H1 (cell line): ENCODE results near the gene MEIS2. TPM values are rescaled to one million over a fixed set of nuclear protein-coding genes. Genes with fewer than 3 reads are reported as not detected.

Experiments
- CTCF ChIA-PET: fragments of 300-600 bp; sonication (Branson Sonifier 250); formaldehyde crosslinking; loops from one replicate; lab custom pipeline; 2021; ENCODE audit not compliant: partially characterized antibody; lab: Charles Lee
- POLR2A ChIA-PET: fragments of 300-600 bp; sonication (Branson Sonifier 250); formaldehyde crosslinking; loops from one replicate; lab custom pipeline; 2021; ENCODE audit warnings: inconsistent platforms; ENCODE audit not compliant: partially characterized antibody; lab: Charles Lee
- DNase-seq, 2 experiments: peaks; one replicate each; pipeline versions ENCODE4 v3.0.0 to v3.0.0-alpha.2; 2010 to 2022; ENCODE audit warnings: low spot score in 2 of 2, low read depth in 1 of 2, mixed read lengths in 1 of 2
- FAIRE-seq: peaks from 2 replicates; lab custom pipeline; 2011; peaks lifted over from hg19 to GRCh38; lab: Jason Lieb, UNC
- H2AFZ ChIP-seq: 2 replicates; pipeline ENCODE4 v1.8.1; 2012; ENCODE audit warnings: low read length, inconsistent platforms
- H2AK5ac ChIP-seq: 2 replicates; pipeline ENCODE4 v1.6.1; 2013; ENCODE audit warnings: low read depth, low read length
- H2BK120ac ChIP-seq: replicated peaks from 2 replicates; pipeline ENCODE3; 2013; ENCODE audit warnings: low read depth, low read length, inconsistent platforms
- H2BK12ac ChIP-seq: 2 replicates; pipeline ENCODE4 v1.6.1; 2013; ENCODE audit warnings: low read depth, low read length
- H2BK15ac ChIP-seq: 2 replicates; pipeline ENCODE4 v1.6.1; 2013; ENCODE audit warnings: low read length
- H2BK20ac ChIP-seq: 2 replicates; pipeline ENCODE4 v1.6.1; 2013; ENCODE audit warnings: low read length
- H2BK5ac ChIP-seq: 2 replicates; pipeline ENCODE4 v1.6.1; 2013; ENCODE audit warnings: low read depth, low read length
- H3K14ac ChIP-seq: 2 replicates; pipeline ENCODE4 v1.6.1; 2013; ENCODE audit warnings: inconsistent platforms; ENCODE audit not compliant: insufficient read length
- H3K18ac ChIP-seq: 2 replicates; pipeline ENCODE4 v1.6.1; 2013; ENCODE audit warnings: low read length; ENCODE audit errors: extremely low read depth
- H3K23ac ChIP-seq: 2 replicates; pipeline ENCODE4 v1.6.1; 2013; ENCODE audit warnings: inconsistent platforms; ENCODE audit not compliant: insufficient read length
- H3K23me2 ChIP-seq: 2 replicates; pipeline ENCODE4 v1.6.1; 2013; ENCODE audit warnings: low read depth, low read length
- H3K27ac ChIP-seq: 2 replicates; pipeline ENCODE4 v1.6.1; 2011; ENCODE audit warnings: low read depth, low read length, inconsistent platforms
- H3K27me3 ChIP-seq, 4 experiments: replicated peaks in 1 of 4; 1 replicate in 1 of 4; 2 replicates in 3 of 4; pipeline versions ENCODE4 v1.6.1 to v1.8.1; 2011 to 2013; ENCODE audit warnings: low read length in 3 of 4, mild to moderate bottlenecking in 3 of 4, inconsistent platforms in 2 of 4, mixed read lengths in 2 of 4, moderate library complexity in 1 of 4; ENCODE audit not compliant: control insufficient read depth in 3 of 4, insufficient read depth in 3 of 4; ENCODE audit errors: extremely low read depth in 1 of 4
- H3K36me3 ChIP-seq, 4 experiments: 2 replicates each; pipeline versions ENCODE4 v1.6.1 to v1.8.1; 2011 to 2013; ENCODE audit warnings: mild to moderate bottlenecking in 4 of 4, low read length in 3 of 4, moderate library complexity in 2 of 4, control low read depth in 1 of 4, inconsistent platforms in 1 of 4; ENCODE audit not compliant: insufficient read depth in 4 of 4, control insufficient read depth in 2 of 4
- H3K4ac ChIP-seq: replicated peaks from 2 replicates; pipeline ENCODE3; 2013; ENCODE audit warnings: low read length, low read depth, mixed read lengths, inconsistent platforms; ENCODE audit not compliant: insufficient read length
- H3K4me1 ChIP-seq, 4 experiments: replicated peaks in 1 of 4; 1 replicate in 1 of 4; 2 replicates in 3 of 4; pipeline versions ENCODE4 v1.6.1 to v1.8.1; 2011 to 2013; ENCODE audit warnings: low read length in 3 of 4, inconsistent platforms in 2 of 4, mixed read lengths in 1 of 4; ENCODE audit not compliant: insufficient read depth in 4 of 4, control insufficient read depth in 3 of 4
- H3K4me2 ChIP-seq, 2 experiments: 2 replicates each; pipeline versions ENCODE4 v1.6.1 to v1.8.1; 2011 to 2013; ENCODE audit warnings: low read depth in 2 of 2, low read length in 2 of 2, control low read depth in 1 of 2, inconsistent platforms in 1 of 2, mild to moderate bottlenecking in 1 of 2; ENCODE audit not compliant: insufficient read depth in 1 of 2
- H3K4me3 ChIP-seq, 4 experiments: fragments of 200-600, 300-600 bp in 1 of 4; sonication (generic), shearing (Covaris generic), sonication (Bioruptor Twin) in 1 of 4; 2 replicates each; pipeline versions ENCODE4 v1.5.1 to v1.8.1; 2011 to 2016; ENCODE audit warnings: low read length in 4 of 4, low read depth in 3 of 4, control low read depth in 2 of 4, inconsistent platforms in 2 of 4, mild to moderate bottlenecking in 2 of 4, mixed read lengths in 1 of 4, moderate library complexity in 1 of 4; ENCODE audit not compliant: insufficient read depth in 2 of 4; ENCODE audit errors: extremely low read depth in 1 of 4
- H3K56ac ChIP-seq: replicated peaks from 2 replicates; pipeline ENCODE3; 2013; ENCODE audit warnings: low read depth, mild to moderate bottlenecking, mixed read lengths, low read length, inconsistent platforms; ENCODE audit not compliant: insufficient read length
- H3K79me1 ChIP-seq: 2 replicates; pipeline ENCODE4 v1.6.1; 2013; ENCODE audit warnings: low read depth, low read length, control low read depth
- H3K79me2 ChIP-seq, 2 experiments: 2 replicates each; pipeline versions ENCODE4 v1.6.1 to v1.8.1; 2012 to 2013; ENCODE audit warnings: low read length in 2 of 2, mild to moderate bottlenecking in 2 of 2, inconsistent platforms in 1 of 2; ENCODE audit not compliant: insufficient read depth in 2 of 2, control insufficient read depth in 1 of 2
- H3K9ac ChIP-seq, 4 experiments: replicated peaks in 1 of 4; 1 replicate in 1 of 4; 2 replicates in 3 of 4; pipeline versions ENCODE4 v1.6.1 to v1.8.1; 2011 to 2013; ENCODE audit warnings: low read depth in 3 of 4, low read length in 3 of 4, control low read depth in 2 of 4, mild to moderate bottlenecking in 2 of 4, moderate library complexity in 2 of 4, inconsistent platforms in 1 of 4; ENCODE audit errors: extremely low read depth in 1 of 4
- H3K9me3 ChIP-seq, 2 experiments: 2 replicates each; pipeline versions ENCODE4 v1.6.1 to v1.8.1; 2012 to 2013; ENCODE audit warnings: mild to moderate bottlenecking in 2 of 2, moderate library complexity in 2 of 2, control low read depth in 1 of 2, inconsistent platforms in 1 of 2, low read depth in 1 of 2, low read length in 1 of 2, mixed read lengths in 1 of 2; ENCODE audit not compliant: insufficient read depth in 2 of 2
- H4K20me1 ChIP-seq, 2 experiments: replicated peaks in 1 of 2; 2 replicates each; pipeline versions ENCODE3 to v1.8.1; 2011 to 2013; ENCODE audit warnings: inconsistent platforms in 2 of 2, low read length in 2 of 2, mild to moderate bottlenecking in 1 of 2; ENCODE audit not compliant: insufficient read depth in 2 of 2, control insufficient read depth in 1 of 2
- H4K5ac ChIP-seq: 2 replicates; pipeline ENCODE4 v1.6.1; 2013; ENCODE audit warnings: low read length, low read depth, mixed read lengths, inconsistent platforms; ENCODE audit not compliant: insufficient read length
- H4K8ac ChIP-seq: 2 replicates; pipeline ENCODE4 v1.8.0; 2013; ENCODE audit warnings: mild to moderate bottlenecking, moderate library complexity, low read length, inconsistent platforms; ENCODE audit not compliant: insufficient read depth; ENCODE audit errors: extremely low read depth
- H4K91ac ChIP-seq: replicated peaks from 2 replicates; pipeline ENCODE3; 2013; ENCODE audit warnings: low read length, mixed read lengths, inconsistent platforms; ENCODE audit not compliant: insufficient read length
- ASH2L ChIP-seq: fragments of 200-600, 300-600 bp; sonication (generic); IDR thresholded peaks from one replicate; pipeline ENCODE4 v1.7.1; 2017; ENCODE audit warnings: low read length
- CBX8 ChIP-seq: fragments of 300-800, 300-1000 bp; sonication (generic); IDR thresholded peaks from 2 replicates; pipeline ENCODE4 v1.7.1; 2016; ENCODE audit warnings: low read depth, low read length, borderline replicate concordance
- KDM1A ChIP-seq: fragments of 200-600, 300-600 bp; sonication (generic); IDR thresholded peaks from 2 replicates; pipeline ENCODE4 v1.7.1; 2016; ENCODE audit warnings: mild to moderate bottlenecking, low read length, borderline replicate concordance
- TEAD4 ChIP-seq: IDR thresholded peaks from 2 replicates; pipeline ENCODE4 v1.6.1; 2012; ENCODE audit warnings: low read depth, low read length, inconsistent platforms, mixed read lengths
- USF2 ChIP-seq: IDR thresholded peaks from 2 replicates; pipeline ENCODE4 v1.6.1; 2011; ENCODE audit warnings: low read length, improper control_type of control experiment
- WGBS, 2 experiments: shearing (Covaris generic) in 1 of 2; methylation state at CpG; one replicate each; pipeline versions ENCODE4 v1.1.6 to v1.1.7; 2013 to 2015; ENCODE audit warnings: low lambda C conversion rate in 2 of 2, mixed read lengths in 2 of 2, inconsistent platforms in 1 of 2, low coverage in 1 of 2, missing lambda C conversion rate in 1 of 2; ENCODE audit not compliant: insufficient replicate concordance in 2 of 2, insufficient coverage in 1 of 2, insufficient read length in 1 of 2; ENCODE audit errors: extremely low coverage in 1 of 2, missing lambda C conversion rate in 1 of 2; 5-methylcytosine and 5-hydroxymethylcytosine counted together
- polyA plus RNA-seq, 7 experiments: library from polyadenylated mRNA; depleted of rRNA in 3 of 7; stranded (reverse) in 5 of 7; unstranded in 2 of 7; fragments of >200 nt in 5 of 7; fragments of 200-250 nt in 2 of 7; gene quantifications; 1 replicate in 5 of 7; 2 replicates in 1 of 7; 4 replicates in 1 of 7; pipeline versions ENCODE4 v1.2.1 to v1.2.3, GENCODE V29; 2011 to 2013; ENCODE audit warnings: missing spikeins in 2 of 7, mixed read lengths in 2 of 7
- total RNA-seq: library from RNA; stranded (reverse); fragmentation: NEBNext Ultra II Directional; extraction: Animal tissue kit (Norgen Biotek cat#: 25700); gene quantifications from 2 replicates; pipeline ENCODE4 v1.2.1, GENCODE V29; 2021

Gene MEIS2
- total and polyA plus RNA-seq, 2 of the 8 experiments (the other 6 are each of a cell fraction or from before 2014, with no cell fraction given): 0.22 to 1.2 TPM

GRCh38 chr15:36960179-36960946 lies 140.0 kb downstream of the MEIS2 start:
- no peak overlapping the region for H3K14ac ChIP-seq
- no peak overlapping the region for H2BK15ac ChIP-seq
- no peaks in the 10 kb centered on the region for H3K23me2 ChIP-seq
- H3K4me1 ChIP-seq: no peaks in the 10 kb centered on the region
- no peak overlapping the region for H2BK20ac ChIP-seq
- H4K8ac ChIP-seq: no peak overlapping the region
- no peaks in the 10 kb centered on the region for H3K36me3 ChIP-seq
- no peak overlapping the region for H3K4me3 ChIP-seq
- no peak overlapping the region for H2BK120ac ChIP-seq
- no peak overlapping the region for H3K23ac ChIP-seq
- H3K4ac ChIP-seq: no peak overlapping the region
- no peaks in the 10 kb centered on the region for H3K79me2 ChIP-seq
- H3K18ac ChIP-seq: no peak overlapping the region
- no peaks in the 10 kb centered on the region for H3K27me3 ChIP-seq
- no peak overlapping the region for H3K27ac ChIP-seq
- no peak overlapping the region for H4K5ac ChIP-seq
- no peak overlapping the region for H2BK12ac ChIP-seq
- H4K20me1 ChIP-seq: no peaks in the 10 kb centered on the region
- H4K91ac ChIP-seq: no peak overlapping the region
- ChIA-PET POLR2A (no interaction called here), CTCF (interaction anchor here (0.6 to 1.2 kb wide), 3 partner anchors 11 to 150 kb away, joined by 3 to 4 read pairs (median 3); no protein-coding TSS in a partner anchor)
- H2AK5ac ChIP-seq: no peak overlapping the region
- H3K79me1 ChIP-seq: no peaks in the 10 kb centered on the region
- H3K9me3 ChIP-seq: no peaks in the 10 kb centered on the region
- H3K9ac ChIP-seq: no peak overlapping the region
- 92% methylated on average over 2 of the region's 2 CpGs; no CpG with 5 or more reads in 1 of the 2 experiments for WGBS, 2 experiments
- no peak overlapping the region for H3K4me2 ChIP-seq
- H2BK5ac ChIP-seq: no peak overlapping the region
- H2AFZ ChIP-seq: no peak overlapping the region
- no peak for DNase-seq
- H3K56ac ChIP-seq: no peak overlapping the region
- FAIRE-seq: no peak
- TF ChIP-seq USF2 (no peak), TEAD4 (no peak), CBX8 (no peak), ASH2L (no peak), KDM1A (no peak)
